Esophagus muscularis mucosa (tissue), 4 donors: ENCODE results near the gene WNT8B.

ENCODE experiments used
- CTCF ChIP-seq, 3 experiments: fragments of 200-600 bp in 2 of 3; fragments of 450-650 bp in 1 of 3; sonication (generic) in 2 of 3; IDR thresholded peaks; one replicate each; pipeline ENCODE4 v1.5.1; 2017 to 2019; ENCODE audit warnings: antibody characterized with exemption in 3 of 3, mild to moderate bottlenecking in 2 of 3, moderate library complexity in 1 of 3
- EP300 ChIP-seq: sonication (generic); formaldehyde crosslinking; IDR thresholded peaks from one replicate; pipeline ENCODE4 v1.6.1; 2017; ENCODE audit warnings: antibody characterized with exemption
- POLR2A ChIP-seq: fragments of 450-650 bp; IDR thresholded peaks from one replicate; pipeline ENCODE4 v1.6.1; 2017; ENCODE audit warnings: antibody characterized with exemption, moderate library complexity, mild to moderate bottlenecking, low read depth

GRCh38 chr10:100524638-100525037 is 61.8 kb downstream of the WNT8B start:
- TF ChIP-seq CTCF (IDR thresholded peaks at IDR 0.05) (no peak), POLR2A (no peak), EP300 (no peak)
